Stimulated activated CD4-positive, alpha-beta T cell treated with anti-CD3 and anti-CD28 coated beads, TNF-alpha, amount 100 ng/mL, for 4 hours (primary cell): ENCODE results near the gene COL4A1.

Experiments used
- DNase-seq, 3 experiments: peaks; one replicate each; pipeline ENCODE4 v3.0.0-alpha.2; 2020; ENCODE audit warnings: low read depth in 3 of 3

The COL4A1 gene

GRCh38 chr13:110166598-110166997, 140.4 kb downstream of the COL4A1 start:
- no peak for DNase-seq

- no peak for DNase-seq
These were observed 142.3 kb downstream of the COL4A1 start for GRCh38 chr13:110164706-110165105.

GRCh38 chr13:110162866-110163658, 143.9 kb downstream of the COL4A1 start:
- no peak for DNase-seq

GRCh38 chr13:110162053-110162452, 144.9 kb downstream of the COL4A1 start:
- no peak for DNase-seq

GRCh38 chr13:110161112-110161882, 145.7 kb downstream of the COL4A1 start:
- no peak for DNase-seq

- no peak for DNase-seq
These were observed 148.7 kb downstream of the COL4A1 start for GRCh38 chr13:110158226-110158625.

GRCh38 chr13:110157718-110158117, 149.2 kb downstream of the COL4A1 start:
- DNase-seq = no peak

- DNase-seq = no peak
These were observed 150.5 kb downstream of the COL4A1 start for GRCh38 chr13:110156301-110157049.

GRCh38 chr13:110155072-110155471, 151.9 kb downstream of the COL4A1 start:
- no peak for DNase-seq

- no peak for DNase-seq
These were observed 152.5 kb downstream of the COL4A1 start for GRCh38 chr13:110154410-110154933.

- no peak for DNase-seq
These were observed 154.6 kb downstream of the COL4A1 start for GRCh38 chr13:110152351-110152750.

- no peak for DNase-seq
These were observed 155.5 kb downstream of the COL4A1 start for GRCh38 chr13:110151462-110151861.

- no peak for DNase-seq
These were observed 156.4 kb downstream of the COL4A1 start for GRCh38 chr13:110150384-110151101.

- no peak for DNase-seq
These were observed 157.9 kb downstream of the COL4A1 start for GRCh38 chr13:110149036-110149435.

- no peak for DNase-seq
These were observed 166.9 kb downstream of the COL4A1 start for GRCh38 chr13:110140099-110140498.

- DNase-seq = no peak
These were observed 168.3 kb downstream of the COL4A1 start for GRCh38 chr13:110138700-110139036.

GRCh38 chr13:110138010-110138699, 168.8 kb downstream of the COL4A1 start:
- peak; percentile 38 to 62 (median 43) for DNase-seq

GRCh38 chr13:110137680-110138009, 169.3 kb downstream of the COL4A1 start:
- DNase-seq = peak in 1 of 3 experiments; percentile 12

- no peak for DNase-seq
These were observed 170.0 kb downstream of the COL4A1 start for GRCh38 chr13:110136660-110137585.
